ENCODE data around the gene CACNA1B.

The CACNA1B gene

GRCh38 chr9:137917116-137917515 is 39.5 kb downstream of the CACNA1B start:
- Histone ChIP-seq H3K4me3 (ENCODE audit: low read length) (no peak overlapping the region), H3K79me2 (ENCODE audit: low read length) (no peaks in the 10 kb centered on the region), H3K9me2 (replicated peaks; ENCODE audit: insufficient read depth, low read length) (no peaks in the 10 kb centered on the region), H3K27ac (ENCODE audit: low read length) (no peak overlapping the region), H4K20me1 (ENCODE audit: insufficient read depth, low read length) (no peaks in the 10 kb centered on the region), H3K4me2 (ENCODE audit: low read depth, low read length) (no peak overlapping the region), H3K27me3 (replicated peaks; ENCODE audit: insufficient read depth, low read length) (peaks cover 81% of the 10 kb centered on the region), H3F3A (ENCODE audit: insufficient read depth, low read length) (no peaks in the 10 kb centered on the region), H3K4me1 (ENCODE audit: low read length) (no peaks in the 10 kb centered on the region), H3K36me3 (replicated peaks; ENCODE audit: insufficient read depth, low read length) (no peaks in the 10 kb centered on the region), H2AFZ (ENCODE audit: low read length) (no peak overlapping the region), H3K9me3 (replicated peaks; ENCODE audit: insufficient read depth, low read length) (no peaks in the 10 kb centered on the region), H3K9ac (ENCODE audit: low read length) (no peak overlapping the region)
- TF ChIP-seq EZH2 (optimal IDR thresholded peaks at IDR 0.05; ENCODE audit: low read depth, low read length) (no peak), EZH2phosphoT487 (IDR thresholded peaks at IDR 0.05; ENCODE audit: low read length) (no peak)
- TF ChIP-seq, protein P1, sequence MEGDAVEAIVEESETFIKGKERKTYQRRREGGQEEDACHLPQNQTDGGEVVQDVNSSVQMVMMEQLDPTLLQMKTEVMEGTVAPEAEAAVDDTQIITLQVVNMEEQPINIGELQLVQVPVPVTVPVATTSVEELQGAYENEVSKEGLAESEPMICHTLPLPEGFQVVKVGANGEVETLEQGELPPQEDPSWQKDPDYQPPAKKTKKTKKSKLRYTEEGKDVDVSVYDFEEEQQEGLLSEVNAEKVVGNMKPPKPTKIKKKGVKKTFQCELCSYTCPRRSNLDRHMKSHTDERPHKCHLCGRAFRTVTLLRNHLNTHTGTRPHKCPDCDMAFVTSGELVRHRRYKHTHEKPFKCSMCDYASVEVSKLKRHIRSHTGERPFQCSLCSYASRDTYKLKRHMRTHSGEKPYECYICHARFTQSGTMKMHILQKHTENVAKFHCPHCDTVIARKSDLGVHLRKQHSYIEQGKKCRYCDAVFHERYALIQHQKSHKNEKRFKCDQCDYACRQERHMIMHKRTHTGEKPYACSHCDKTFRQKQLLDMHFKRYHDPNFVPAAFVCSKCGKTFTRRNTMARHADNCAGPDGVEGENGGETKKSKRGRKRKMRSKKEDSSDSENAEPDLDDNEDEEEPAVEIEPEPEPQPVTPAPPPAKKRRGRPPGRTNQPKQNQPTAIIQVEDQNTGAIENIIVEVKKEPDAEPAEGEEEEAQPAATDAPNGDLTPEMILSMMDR (IDR thresholded peaks at IDR 0.05; ENCODE audit: low read length): no peak
- DNase-seq: no peak

DNA sequence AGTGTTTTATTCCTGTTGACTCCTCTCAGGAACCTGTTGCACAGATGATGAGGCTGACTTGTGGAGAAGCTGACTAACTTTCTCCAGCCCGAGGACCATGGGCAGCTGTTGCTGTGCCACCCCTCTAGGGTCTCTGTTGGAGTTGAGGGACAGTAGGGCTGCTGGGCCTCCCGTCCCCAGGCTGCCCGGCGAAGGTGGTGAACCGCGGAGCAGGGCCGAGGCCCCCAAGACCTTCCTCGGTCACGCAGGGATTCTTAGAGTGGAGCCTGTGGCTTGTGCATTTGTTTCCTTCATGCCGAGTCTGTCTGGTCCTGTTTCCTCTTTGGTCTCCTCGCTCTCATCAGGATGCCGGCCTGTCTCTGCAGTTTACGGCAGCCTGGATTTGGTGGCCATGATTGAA is 40.2 kb downstream of the CACNA1B start:
- H3K9me3 ChIP-seq (replicated peaks; ENCODE audit: insufficient read depth, low read length): no peaks in the 10 kb centered on the region
- no peaks in the 10 kb centered on the region for H3K79me2 ChIP-seq (ENCODE audit: low read length)
- H3K4me1 ChIP-seq (ENCODE audit: low read length): no peaks in the 10 kb centered on the region
- no peaks in the 10 kb centered on the region for H4K20me1 ChIP-seq (ENCODE audit: insufficient read depth, low read length)
- H3K9ac ChIP-seq (ENCODE audit: low read length): no peak overlapping the region
- H3K4me2 ChIP-seq (ENCODE audit: low read depth, low read length): no peak overlapping the region
- no peak overlapping the region for H2AFZ ChIP-seq (ENCODE audit: low read length)
- no peak for DNase-seq
- H3F3A ChIP-seq (ENCODE audit: insufficient read depth, low read length): no peaks in the 10 kb centered on the region
- no peak for TF ChIP-seq EZH2phosphoT487 (IDR thresholded peaks at IDR 0.05; ENCODE audit: low read length)
- TF ChIP-seq EZH2 (optimal IDR thresholded peaks at IDR 0.05; ENCODE audit: low read depth, low read length): no peak
- TF ChIP-seq, protein P1 (IDR thresholded peaks at IDR 0.05; ENCODE audit: low read length): no peak
- no peak overlapping the region for H3K27ac ChIP-seq (ENCODE audit: low read length)
- H3K4me3 ChIP-seq (ENCODE audit: low read length): no peak overlapping the region
- no peaks in the 10 kb centered on the region for H3K9me2 ChIP-seq (replicated peaks; ENCODE audit: insufficient read depth, low read length)
- no peaks in the 10 kb centered on the region for H3K36me3 ChIP-seq (replicated peaks; ENCODE audit: insufficient read depth, low read length)
- H3K27me3 ChIP-seq (replicated peaks; ENCODE audit: insufficient read depth, low read length): peaks cover 82% of the 10 kb centered on the region

DNA sequence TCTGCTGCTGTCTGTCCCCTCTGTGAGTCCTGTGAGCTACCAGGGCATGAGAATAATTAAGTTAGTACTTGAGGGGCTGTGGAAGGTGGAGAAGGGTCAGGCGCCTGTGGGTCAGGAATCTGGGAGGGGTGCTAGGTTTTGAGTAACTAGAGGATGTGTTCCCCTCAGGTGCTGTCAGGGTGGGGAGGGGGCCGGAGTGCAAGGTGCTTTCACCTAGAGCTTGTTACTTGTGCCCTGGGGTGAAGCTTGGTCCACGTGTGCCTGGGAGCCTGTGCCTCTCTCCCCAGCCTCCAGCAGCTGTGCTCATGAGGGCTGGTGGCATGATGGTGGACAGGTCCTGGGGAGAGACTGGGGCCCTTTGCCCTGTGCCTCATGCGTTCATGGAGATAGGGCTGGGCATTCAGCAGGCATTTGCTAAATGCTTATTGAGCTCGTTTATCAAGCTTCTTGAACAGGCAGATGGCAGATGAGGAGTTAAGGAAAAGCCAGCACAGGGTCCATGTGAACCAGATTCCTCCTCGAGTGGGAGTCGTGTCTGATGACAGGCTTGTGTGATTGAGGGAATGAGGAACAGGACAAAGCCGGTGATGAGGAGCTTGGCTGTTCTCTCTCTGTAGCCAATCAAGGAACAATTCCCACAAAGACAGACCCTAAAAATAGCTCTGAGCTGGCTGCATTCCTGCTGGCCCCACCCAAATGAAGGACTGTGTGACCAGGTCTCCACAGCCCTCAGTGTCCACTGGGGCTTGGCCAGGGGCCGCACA is 40.9 kb downstream of the CACNA1B start:
- Histone ChIP-seq H3K79me2 (ENCODE audit: low read length) (no peaks in the 10 kb centered on the region), H3K36me3 (replicated peaks; ENCODE audit: insufficient read depth, low read length) (no peaks in the 10 kb centered on the region)

More for the DNA sequence above, 40.9 kb downstream of the CACNA1B start:
- no peak overlapping the region for H3K27ac ChIP-seq (ENCODE audit: low read length)
- H3K9me3 ChIP-seq (replicated peaks; ENCODE audit: insufficient read depth, low read length): no peaks in the 10 kb centered on the region
- no peaks in the 10 kb centered on the region for H3K9me2 ChIP-seq (replicated peaks; ENCODE audit: insufficient read depth, low read length)
- DNase-seq: no peak
- H3K4me2 ChIP-seq (ENCODE audit: low read depth, low read length): no peak overlapping the region
- no peaks in the 10 kb centered on the region for H3F3A ChIP-seq (ENCODE audit: insufficient read depth, low read length)
- H3K4me3 ChIP-seq (ENCODE audit: low read length): no peak overlapping the region
- no peak for TF ChIP-seq EZH2 (optimal IDR thresholded peaks at IDR 0.05; ENCODE audit: low read depth, low read length)
- no peak for TF ChIP-seq EZH2phosphoT487 (IDR thresholded peaks at IDR 0.05; ENCODE audit: low read length)
- TF ChIP-seq, protein P1 (IDR thresholded peaks at IDR 0.05; ENCODE audit: low read length): no peak
- no peak overlapping the region for H3K9ac ChIP-seq (ENCODE audit: low read length)
- peaks cover 81% of the 10 kb centered on the region for H3K27me3 ChIP-seq (replicated peaks; ENCODE audit: insufficient read depth, low read length)
- no peak overlapping the region for H2AFZ ChIP-seq (ENCODE audit: low read length)
- H3K4me1 ChIP-seq (ENCODE audit: low read length): no peaks in the 10 kb centered on the region
- H4K20me1 ChIP-seq (ENCODE audit: insufficient read depth, low read length): no peaks in the 10 kb centered on the region
